Neural cell (in vitro differentiated cells): Measurements from ENCODE around the gene EMILIN2. TPM values are rescaled to one million over a fixed set of nuclear protein-coding genes. Genes with fewer than 3 reads are reported as not detected.
"Not testable (repeated sequence)": the region's sequence is repeated elsewhere in the genome, so short reads cannot be mapped to it uniquely, and the experiment has no call there.

ENCODE experiments used
- H2AFZ ChIP-seq: fragments of 200-600, 300-800 bp; sonication (generic), shearing (Covaris generic); 2 replicates; pipeline ENCODE4 v1.6.0; 2014; ENCODE audit warnings: low read depth, mild to moderate bottlenecking, antibody characterized with exemption, low read length, moderate library complexity
- H3F3A ChIP-seq: fragments of 200-600 bp; shearing (Covaris generic); 2 replicates; pipeline ENCODE4 v1.6.1; 2016; ENCODE audit warnings: mild to moderate bottlenecking, moderate library complexity, mixed read lengths, antibody characterized with exemption, low read length; ENCODE audit not compliant: insufficient read depth, poor library complexity, severe bottlenecking
- H3K27ac ChIP-seq: fragments of 200-600, 300-800 bp; sonication (generic), shearing (Covaris generic); 2 replicates; pipeline ENCODE4 v1.5.1; 2014; ENCODE audit warnings: mild to moderate bottlenecking, low read length, moderate library complexity
- H3K27me3 ChIP-seq: fragments of 300-800, 200-600 bp; sonication (generic), shearing (Covaris generic); 2 replicates; pipeline ENCODE4 v1.6.0; 2014; ENCODE audit warnings: mild to moderate bottlenecking, low read depth, low read length, moderate library complexity; ENCODE audit not compliant: insufficient read depth
- H3K36me3 ChIP-seq: fragments of 300-800, 200-600 bp; sonication (generic), shearing (Covaris generic); 2 replicates; pipeline ENCODE4 v1.5.1; 2014; ENCODE audit warnings: mild to moderate bottlenecking, antibody characterized with exemption, low read length, moderate library complexity; ENCODE audit not compliant: insufficient read depth
- H3K4me2 ChIP-seq: fragments of 300-800, 200-600 bp; sonication (generic), shearing (Covaris generic); 2 replicates; pipeline ENCODE4 v1.6.0; 2014; ENCODE audit warnings: mild to moderate bottlenecking, low read length
- H3K4me3 ChIP-seq: fragments of 300-800, 200-600 bp; sonication (generic), shearing (Covaris generic); 2 replicates; pipeline ENCODE4 v1.5.1; 2014; ENCODE audit warnings: mild to moderate bottlenecking, low read length, moderate library complexity
- H3K79me2 ChIP-seq: fragments of 200-600 bp; shearing (Covaris generic); replicated peaks from 2 replicates; pipeline ENCODE4 v1.6.0; 2014; ENCODE audit warnings: mild to moderate bottlenecking, low read length, moderate library complexity; ENCODE audit not compliant: insufficient read depth
- H3K9ac ChIP-seq: fragments of 300-800, 200-600 bp; sonication (generic), shearing (Covaris generic); 2 replicates; pipeline ENCODE4 v1.6.1; 2016; ENCODE audit warnings: mild to moderate bottlenecking, low read length, mixed read lengths
- H3K9me2 ChIP-seq: fragments of 200-600 bp; shearing (Covaris generic); 2 replicates; pipeline ENCODE4 v1.6.1; 2016; ENCODE audit warnings: mild to moderate bottlenecking, low read length, mixed read lengths; ENCODE audit not compliant: insufficient read depth
- H3K9me3 ChIP-seq: fragments of 200-600, 300-800 bp; sonication (generic), shearing (Covaris generic); 2 replicates; pipeline ENCODE4 v1.6.1; 2016; ENCODE audit warnings: mild to moderate bottlenecking, mixed run types, low read length, moderate library complexity, mixed read lengths
- H4K20me1 ChIP-seq: fragments of 200-600 bp; shearing (Covaris generic); 2 replicates; pipeline ENCODE4 v1.6.1; 2016; ENCODE audit warnings: mild to moderate bottlenecking, mixed run types; ENCODE audit not compliant: insufficient read depth
- EP300 ChIP-seq: fragments of 450-650 bp; conservative IDR thresholded peaks from 2 replicates; pipeline ENCODE4 v1.6.1; 2014; ENCODE audit warnings: antibody characterized with exemption, mild to moderate bottlenecking, moderate library complexity; ENCODE audit not compliant: poor library complexity, severe bottlenecking
- EZH2 ChIP-seq: fragments of 200-600, 300-800 bp; shearing (Covaris generic), sonication (generic); IDR thresholded peaks from 2 replicates; pipeline ENCODE4 v1.6.1; 2014; ENCODE audit warnings: antibody characterized with exemption, low read length, borderline replicate concordance, mild to moderate bottlenecking; ENCODE audit not compliant: insufficient read depth, poor library complexity, severe bottlenecking
- MXI1 ChIP-seq: fragments of 450-650 bp; conservative IDR thresholded peaks from 2 replicates; pipeline ENCODE4 v1.6.1; 2014; ENCODE audit warnings: antibody characterized with exemption, mild to moderate bottlenecking; ENCODE audit not compliant: poor library complexity, severe bottlenecking
- POLR2AphosphoS5 ChIP-seq: IDR thresholded peaks from 2 replicates; pipeline ENCODE4 v1.6.1; 2012
- RAD21 ChIP-seq: fragments of 450-650 bp; conservative IDR thresholded peaks from 2 replicates; pipeline ENCODE4 v1.6.1; 2014; ENCODE audit warnings: antibody characterized with exemption, mild to moderate bottlenecking, moderate library complexity
- SMC3 ChIP-seq: fragments of 450-650 bp; conservative IDR thresholded peaks from 2 replicates; pipeline ENCODE4 v1.6.1; 2014; ENCODE audit warnings: antibody characterized with exemption, mild to moderate bottlenecking, moderate library complexity; ENCODE audit not compliant: poor library complexity
- TAF1 ChIP-seq: IDR thresholded peaks from 2 replicates; pipeline ENCODE4 v1.6.1; 2012; ENCODE audit warnings: low read depth
- polyA plus RNA-seq: library from polyadenylated mRNA; depleted of rRNA; stranded (reverse); fragments of >200 nt; gene quantifications from 2 replicates; pipeline ENCODE4 v1.2.3, GENCODE V29; 2014
- TF ChIP-seq, protein P1 (sequence below): IDR thresholded peaks from 2 replicates; pipeline ENCODE4 v1.6.1; 2012; ENCODE audit warnings: borderline replicate concordance
- TF ChIP-seq, protein P2 (sequence below): fragments of 450-650 bp; IDR thresholded peaks from 2 replicates; pipeline ENCODE4 v1.5.1; 2014; ENCODE audit warnings: antibody characterized with exemption, mild to moderate bottlenecking, moderate library complexity; ENCODE audit not compliant: poor library complexity, severe bottlenecking

The EMILIN2 gene
- polyA plus RNA-seq, 1 donor from 2014 or later, result not detected

GRCh38 chr18:2914881-2915240 lies 68.1 kb downstream of the EMILIN2 start:
- H4K20me1 ChIP-seq, result no peaks in the 10 kb centered on the region
- no peaks in the 10 kb centered on the region for H3K36me3 ChIP-seq
- H3K27ac ChIP-seq, result no peak overlapping the region
- no peaks in the 10 kb centered on the region for H3K79me2 ChIP-seq
- H3K9ac ChIP-seq, result no peak overlapping the region
- H3K27me3 ChIP-seq, result no peaks in the 10 kb centered on the region
- no peak overlapping the region for H2AFZ ChIP-seq
- no peaks in the 10 kb centered on the region for H3K9me2 ChIP-seq
- no peaks in the 10 kb centered on the region for H3F3A ChIP-seq
- H3K4me2 ChIP-seq, result no peak overlapping the region
- no peaks in the 10 kb centered on the region for H3K9me3 ChIP-seq
- no peak overlapping the region for H3K4me3 ChIP-seq
- TF ChIP-seq MXI1 (no peak), TAF1 (no peak), RAD21 (no peak), POLR2AphosphoS5 (no peak), EP300 (no peak), EZH2 (no peak), SMC3 (no peak)
- TF ChIP-seq, protein P1, sequence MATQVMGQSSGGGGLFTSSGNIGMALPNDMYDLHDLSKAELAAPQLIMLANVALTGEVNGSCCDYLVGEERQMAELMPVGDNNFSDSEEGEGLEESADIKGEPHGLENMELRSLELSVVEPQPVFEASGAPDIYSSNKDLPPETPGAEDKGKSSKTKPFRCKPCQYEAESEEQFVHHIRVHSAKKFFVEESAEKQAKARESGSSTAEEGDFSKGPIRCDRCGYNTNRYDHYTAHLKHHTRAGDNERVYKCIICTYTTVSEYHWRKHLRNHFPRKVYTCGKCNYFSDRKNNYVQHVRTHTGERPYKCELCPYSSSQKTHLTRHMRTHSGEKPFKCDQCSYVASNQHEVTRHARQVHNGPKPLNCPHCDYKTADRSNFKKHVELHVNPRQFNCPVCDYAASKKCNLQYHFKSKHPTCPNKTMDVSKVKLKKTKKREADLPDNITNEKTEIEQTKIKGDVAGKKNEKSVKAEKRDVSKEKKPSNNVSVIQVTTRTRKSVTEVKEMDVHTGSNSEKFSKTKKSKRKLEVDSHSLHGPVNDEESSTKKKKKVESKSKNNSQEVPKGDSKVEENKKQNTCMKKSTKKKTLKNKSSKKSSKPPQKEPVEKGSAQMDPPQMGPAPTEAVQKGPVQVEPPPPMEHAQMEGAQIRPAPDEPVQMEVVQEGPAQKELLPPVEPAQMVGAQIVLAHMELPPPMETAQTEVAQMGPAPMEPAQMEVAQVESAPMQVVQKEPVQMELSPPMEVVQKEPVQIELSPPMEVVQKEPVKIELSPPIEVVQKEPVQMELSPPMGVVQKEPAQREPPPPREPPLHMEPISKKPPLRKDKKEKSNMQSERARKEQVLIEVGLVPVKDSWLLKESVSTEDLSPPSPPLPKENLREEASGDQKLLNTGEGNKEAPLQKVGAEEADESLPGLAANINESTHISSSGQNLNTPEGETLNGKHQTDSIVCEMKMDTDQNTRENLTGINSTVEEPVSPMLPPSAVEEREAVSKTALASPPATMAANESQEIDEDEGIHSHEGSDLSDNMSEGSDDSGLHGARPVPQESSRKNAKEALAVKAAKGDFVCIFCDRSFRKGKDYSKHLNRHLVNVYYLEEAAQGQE, result no peak
- TF ChIP-seq, protein P2, sequence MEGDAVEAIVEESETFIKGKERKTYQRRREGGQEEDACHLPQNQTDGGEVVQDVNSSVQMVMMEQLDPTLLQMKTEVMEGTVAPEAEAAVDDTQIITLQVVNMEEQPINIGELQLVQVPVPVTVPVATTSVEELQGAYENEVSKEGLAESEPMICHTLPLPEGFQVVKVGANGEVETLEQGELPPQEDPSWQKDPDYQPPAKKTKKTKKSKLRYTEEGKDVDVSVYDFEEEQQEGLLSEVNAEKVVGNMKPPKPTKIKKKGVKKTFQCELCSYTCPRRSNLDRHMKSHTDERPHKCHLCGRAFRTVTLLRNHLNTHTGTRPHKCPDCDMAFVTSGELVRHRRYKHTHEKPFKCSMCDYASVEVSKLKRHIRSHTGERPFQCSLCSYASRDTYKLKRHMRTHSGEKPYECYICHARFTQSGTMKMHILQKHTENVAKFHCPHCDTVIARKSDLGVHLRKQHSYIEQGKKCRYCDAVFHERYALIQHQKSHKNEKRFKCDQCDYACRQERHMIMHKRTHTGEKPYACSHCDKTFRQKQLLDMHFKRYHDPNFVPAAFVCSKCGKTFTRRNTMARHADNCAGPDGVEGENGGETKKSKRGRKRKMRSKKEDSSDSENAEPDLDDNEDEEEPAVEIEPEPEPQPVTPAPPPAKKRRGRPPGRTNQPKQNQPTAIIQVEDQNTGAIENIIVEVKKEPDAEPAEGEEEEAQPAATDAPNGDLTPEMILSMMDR, result no peak

DNA sequence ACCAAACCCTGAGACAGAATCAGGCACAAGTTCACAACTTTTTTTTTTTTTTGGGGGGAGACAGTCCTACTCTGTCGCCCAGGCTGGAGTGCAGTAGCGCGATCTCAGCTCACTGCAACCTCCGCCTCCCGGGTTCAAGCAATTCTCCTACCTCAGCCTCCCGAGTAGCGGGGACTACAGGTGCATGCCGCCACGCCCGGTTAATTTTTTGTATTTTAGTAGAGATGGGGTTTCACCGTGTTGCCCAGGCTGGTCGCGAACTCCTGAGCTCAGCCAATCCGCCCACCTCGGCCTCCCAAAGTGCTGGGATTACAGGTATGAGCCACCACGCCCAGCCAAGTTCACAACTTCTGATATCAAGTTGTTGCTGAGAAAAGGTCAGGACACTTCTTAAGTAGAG lies 68.7 kb downstream of the EMILIN2 start:
- H3K4me3 ChIP-seq, H3K9me2 ChIP-seq, H4K20me1 ChIP-seq, H3K9me3 ChIP-seq, H3K79me2 ChIP-seq, H3F3A ChIP-seq, H2AFZ ChIP-seq, H3K9ac ChIP-seq, H3K27me3 ChIP-seq, H3K27ac ChIP-seq, H3K36me3 ChIP-seq, H3K4me2 ChIP-seq: not testable (repeated sequence)

DNA sequence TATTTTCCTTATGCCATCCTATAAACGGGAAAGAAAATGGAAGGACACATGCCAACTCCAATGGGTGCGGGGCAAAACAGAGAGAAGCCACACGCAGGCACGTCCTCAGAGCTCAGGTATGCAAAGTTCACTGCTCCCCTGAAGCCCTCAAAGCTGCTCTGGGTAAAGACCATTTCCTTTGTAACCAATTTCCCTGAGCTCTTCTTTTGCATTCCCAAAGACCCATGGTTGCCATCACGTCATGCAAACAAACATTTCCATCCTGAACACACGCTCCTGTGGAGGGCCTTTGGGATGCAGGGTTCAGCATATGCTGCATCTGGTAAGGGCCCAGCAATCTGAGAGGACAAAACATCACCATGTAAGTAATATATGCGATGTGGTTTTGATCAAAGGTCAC lies 69.4 kb downstream of the EMILIN2 start:
- Histone ChIP-seq H3F3A (no peaks in the 10 kb centered on the region), H3K9me3 (no peaks in the 10 kb centered on the region), H3K36me3 (no peaks in the 10 kb centered on the region), H3K27ac (no peak overlapping the region), H3K27me3 (no peaks in the 10 kb centered on the region), H3K79me2 (no peaks in the 10 kb centered on the region), H3K9ac (no peak overlapping the region), H4K20me1 (no peaks in the 10 kb centered on the region), H2AFZ (no peak overlapping the region), H3K4me3 (no peak overlapping the region), H3K9me2 (no peaks in the 10 kb centered on the region), H3K4me2 (no peak overlapping the region)
- TF ChIP-seq, protein P2, result no peak
- TF ChIP-seq POLR2AphosphoS5, result no peak
- TF ChIP-seq TAF1, result no peak
- TF ChIP-seq, protein P1, result no peak
- no peak for TF ChIP-seq RAD21
- TF ChIP-seq SMC3, result no peak
- no peak for TF ChIP-seq EZH2
- TF ChIP-seq MXI1, result no peak
